Measurements from ENCODE around the gene TMEM260.

GRCh38 chr14:56532546-56532945 is 47.1 kb upstream of the TMEM260 start:
- TF ChIP-seq CTCF (conservative IDR thresholded peaks at IDR 0.05 in 1 of 2, IDR thresholded peaks at IDR 0.05 in 1 of 2; ENCODE audit: low read depth in 1 of 2, low read length in 2 of 2), result no peak
- TF ChIP-seq EZH2 (IDR thresholded peaks at IDR 0.05; ENCODE audit: low read length, missing control alignments), result no peak
